Measurements from ENCODE around the gene PLA2G4F. TPM values are rescaled to one million over a fixed set of nuclear protein-coding genes. Genes with fewer than 3 reads are reported as not detected.

PLA2G4F gene
- total and polyA plus RNA-seq, 2 donors from 2014 or later, result 35.9 to 51.2 TPM

DNA sequence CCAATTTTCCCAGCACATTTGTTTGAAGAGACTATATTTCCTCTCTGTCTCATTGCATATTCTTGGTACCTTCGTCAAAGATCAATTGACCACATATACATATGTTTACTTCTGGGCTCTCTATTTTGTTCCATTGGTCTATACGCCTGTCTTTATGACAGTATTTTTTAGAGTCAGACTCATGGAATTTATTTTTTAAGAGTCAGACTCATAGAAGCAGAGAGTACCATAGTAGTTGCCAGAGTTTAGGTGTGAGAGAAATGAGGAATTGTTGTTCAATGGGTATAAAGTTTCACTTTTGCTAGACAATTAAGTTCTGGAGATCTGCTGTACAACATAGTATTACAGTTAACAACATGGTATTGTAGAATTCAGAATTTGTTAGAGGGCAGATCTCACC is 27.1 kb downstream of the PLA2G4F start:
- no peak for DNase-seq
- TF ChIP-seq CTCF (IDR thresholded peaks at IDR 0.05; ENCODE audit: borderline replicate concordance, extremely low read depth, insufficient read depth), result no peak
- no peaks in the 10 kb centered on the region for H3K27me3 ChIP-seq (ENCODE audit: control insufficient read depth, insufficient read depth, low read length)
- no peak for FAIRE-seq
- H3K27ac ChIP-seq (ENCODE audit: low read depth in 2 of 2, low read length in 2 of 2), result no peak overlapping the region
- H3K9me3 ChIP-seq (ENCODE audit: control insufficient read depth in 2 of 3, insufficient read depth in 1 of 3, low read length in 3 of 3), result no peaks in the 10 kb centered on the region
- H3K36me3 ChIP-seq (ENCODE audit: control insufficient read depth in 2 of 3, insufficient read depth in 3 of 3, low read length in 3 of 3), result no peaks in the 10 kb centered on the region
- H3K4me1 ChIP-seq (ENCODE audit: control insufficient read depth in 2 of 3, insufficient read depth in 2 of 3, low read depth in 1 of 3, low read length in 3 of 3), result no peaks in the 10 kb centered on the region
- H3K4me3 ChIP-seq (ENCODE audit: low read length in 3 of 3), result no peak overlapping the region
- H3K9ac ChIP-seq (ENCODE audit: low read length in 3 of 3), result no peak overlapping the region
- intact Hi-C loops (cut with DNase I), result no loop called here

DNA sequence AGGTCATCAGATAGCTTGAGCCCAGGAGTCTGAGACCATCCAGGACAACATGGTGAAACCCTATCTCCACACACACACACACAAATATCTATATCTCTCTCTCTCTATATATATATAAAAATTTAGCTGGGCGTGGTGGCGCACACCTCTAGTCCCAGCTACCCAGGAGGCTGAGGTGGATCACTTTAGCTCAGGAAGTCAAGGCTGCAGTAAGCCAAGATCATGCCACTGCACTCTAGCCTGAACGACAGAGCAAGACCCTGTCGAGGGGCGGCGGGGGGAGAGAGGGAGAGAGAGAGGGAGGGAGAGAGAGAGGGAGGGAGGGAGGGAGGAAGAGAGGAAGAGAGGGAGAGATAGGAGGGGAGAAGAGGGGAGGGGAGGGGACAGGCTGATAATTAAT is 28.0 kb downstream of the PLA2G4F start:
- intact Hi-C loops (cut with DNase I), result no loop called here
- no peaks in the 10 kb centered on the region for H3K36me3 ChIP-seq (ENCODE audit: control insufficient read depth in 2 of 3, insufficient read depth in 3 of 3, low read length in 3 of 3)
- H3K9ac ChIP-seq (ENCODE audit: low read length in 3 of 3), result no peak overlapping the region
- H3K9me3 ChIP-seq (ENCODE audit: control insufficient read depth in 2 of 3, insufficient read depth in 1 of 3, low read length in 3 of 3), result no peaks in the 10 kb centered on the region
- H3K4me1 ChIP-seq (ENCODE audit: control insufficient read depth in 2 of 3, insufficient read depth in 2 of 3, low read depth in 1 of 3, low read length in 3 of 3), result no peaks in the 10 kb centered on the region
- DNase-seq (no peak), FAIRE-seq (no peak)
- TF ChIP-seq CTCF (IDR thresholded peaks at IDR 0.05; ENCODE audit: borderline replicate concordance, extremely low read depth, insufficient read depth), result no peak
- H3K27me3 ChIP-seq (ENCODE audit: control insufficient read depth, insufficient read depth, low read length), result no peaks in the 10 kb centered on the region
- H3K27ac ChIP-seq (ENCODE audit: low read depth in 2 of 2, low read length in 2 of 2), result no peak overlapping the region
- no peak overlapping the region for H3K4me3 ChIP-seq (ENCODE audit: low read length in 3 of 3)

- H3K4me1 ChIP-seq (ENCODE audit: control insufficient read depth in 2 of 3, insufficient read depth in 2 of 3, low read depth in 1 of 3, low read length in 3 of 3), result no peaks in the 10 kb centered on the region
- no peaks in the 10 kb centered on the region for H3K36me3 ChIP-seq (ENCODE audit: control insufficient read depth in 2 of 3, insufficient read depth in 3 of 3, low read length in 3 of 3)
- no peak for TF ChIP-seq CTCF (IDR thresholded peaks at IDR 0.05; ENCODE audit: borderline replicate concordance, extremely low read depth, insufficient read depth)
- no peak overlapping the region for H3K9ac ChIP-seq (ENCODE audit: low read length in 3 of 3)
- H3K4me3 ChIP-seq (ENCODE audit: low read length in 3 of 3), result no peak overlapping the region
- H3K9me3 ChIP-seq (ENCODE audit: control insufficient read depth in 2 of 3, insufficient read depth in 1 of 3, low read length in 3 of 3), result no peaks in the 10 kb centered on the region
- H3K27ac ChIP-seq (ENCODE audit: low read depth in 2 of 2, low read length in 2 of 2), result no peak overlapping the region
- DNase-seq (no peak), FAIRE-seq (no peak)
- intact Hi-C loops (cut with DNase I), result no loop called here
- H3K27me3 ChIP-seq (ENCODE audit: control insufficient read depth, insufficient read depth, low read length), result no peaks in the 10 kb centered on the region
Observed at GRCh38 chr15:42123546-42123945, 32.9 kb downstream of the PLA2G4F start.

- intact Hi-C loops (cut with DNase I), result no loop called here
- TF ChIP-seq CTCF (IDR thresholded peaks at IDR 0.05; ENCODE audit: borderline replicate concordance, extremely low read depth, insufficient read depth), result no peak
- Histone ChIP-seq H3K27me3 (ENCODE audit: control insufficient read depth, insufficient read depth, low read length) (no peaks in the 10 kb centered on the region), H3K9me3 (ENCODE audit: control insufficient read depth in 2 of 3, insufficient read depth in 1 of 3, low read length in 3 of 3) (no peaks in the 10 kb centered on the region), H3K36me3 (ENCODE audit: control insufficient read depth in 2 of 3, insufficient read depth in 3 of 3, low read length in 3 of 3) (no peaks in the 10 kb centered on the region), H3K27ac (ENCODE audit: low read depth in 2 of 2, low read length in 2 of 2) (no peak overlapping the region), H3K4me1 (ENCODE audit: control insufficient read depth in 2 of 3, insufficient read depth in 2 of 3, low read depth in 1 of 3, low read length in 3 of 3) (no peaks in the 10 kb centered on the region), H3K9ac (ENCODE audit: low read length in 3 of 3) (no peak overlapping the region), H3K4me3 (ENCODE audit: low read length in 3 of 3) (no peak overlapping the region)
- no peak for FAIRE-seq
- DNase-seq, result no peak
Observed at GRCh38 chr15:42121682-42122081, 34.8 kb downstream of the PLA2G4F start.
